AG04450 (cell line): Measurements from ENCODE around the gene NAMPT. TPM values are rescaled to one million over a fixed set of nuclear protein-coding genes. Genes with fewer than 3 reads are reported as not detected.
"Not testable (repeated sequence)": the region's sequence is repeated elsewhere in the genome, so short reads cannot be mapped to it uniquely, and the experiment has no call there.

ENCODE experiments used
- CTCF ChIA-PET: fragments of 300-600, 350-600 bp; formaldehyde crosslinking; extraction: SDS; loops from one replicate; lab custom pipeline; 2022; ENCODE audit warnings: antibody characterized with exemption, inconsistent platforms; lab: Charles Lee
- POLR2A ChIA-PET: fragments of 350-600 bp; formaldehyde crosslinking; extraction: SDS; loops from one replicate; lab custom pipeline; 2021; ENCODE audit warnings: antibody characterized with exemption, inconsistent platforms; lab: Yijun Ruan, JAX
- DNase-seq: peaks from one replicate; pipeline ENCODE4 v3.0.0-alpha.2; 2011; ENCODE audit warnings: low read depth, low spot score
- H3K27ac ChIP-seq: one replicate; pipeline ENCODE4 v1.5.1; 2012; ENCODE audit warnings: low read depth, low read length, control low read depth
- H3K27me3 ChIP-seq: one replicate; pipeline ENCODE4 v1.6.0; 2012; ENCODE audit warnings: low read length; ENCODE audit not compliant: control insufficient read depth, insufficient read depth
- H3K4me3 ChIP-seq: 2 replicates; pipeline ENCODE4 v1.5.1; 2011; ENCODE audit warnings: mild to moderate bottlenecking, low read depth, low read length, control low read depth
- H3K9me3 ChIP-seq: 2 replicates; pipeline ENCODE4 v1.5.1; 2012; ENCODE audit warnings: low read length; ENCODE audit not compliant: control insufficient read depth, insufficient read depth
- CTCF ChIP-seq: IDR thresholded peaks from 2 replicates; pipeline ENCODE4 v1.5.1; 2011; ENCODE audit warnings: low read depth, low read length, control low read depth, inconsistent platforms
- polyA plus RNA-seq: library from polyadenylated mRNA; depleted of rRNA; stranded (reverse); fragments of >200 nt; gene quantifications from 2 replicates; pipeline ENCODE4 v1.2.3, GENCODE V29; 2011

The NAMPT gene
- polyA plus RNA-seq, 1 experiment: 37.4 TPM

GRCh38 chr7:106305732-106306131 is 20.9 kb upstream of the NAMPT start:
- no peak for TF ChIP-seq CTCF
- no peak overlapping the region for H3K27ac ChIP-seq
- DNase-seq: no peak
- ChIA-PET CTCF (no interaction called here), POLR2A (no interaction called here)
- H3K9me3 ChIP-seq: no peaks in the 10 kb centered on the region
- H3K27me3 ChIP-seq: no peaks in the 10 kb centered on the region
- no peak overlapping the region for H3K4me3 ChIP-seq

- H3K4me3 ChIP-seq: no peak overlapping the region
- no peaks in the 10 kb centered on the region for H3K9me3 ChIP-seq
- DNase-seq: no peak
- no peak for TF ChIP-seq CTCF
- H3K27me3 ChIP-seq: no peaks in the 10 kb centered on the region
- ChIA-PET CTCF (no interaction called here), POLR2A (no interaction called here)
- H3K27ac ChIP-seq: no peak overlapping the region
These were observed 19.8 kb upstream of the NAMPT start for GRCh38 chr7:106304568-106304967.

- DNase-seq, POLR2A ChIA-PET, H3K27me3 ChIP-seq, H3K4me3 ChIP-seq, CTCF ChIA-PET, H3K27ac ChIP-seq, H3K9me3 ChIP-seq: not testable (repeated sequence)
These were observed 13.8 kb upstream of the NAMPT start for GRCh38 chr7:106298631-106299030.

GRCh38 chr7:106298155-106298554 is 13.4 kb upstream of the NAMPT start:
- CTCF ChIA-PET, H3K27ac ChIP-seq, H3K27me3 ChIP-seq, H3K4me3 ChIP-seq, H3K9me3 ChIP-seq, DNase-seq, POLR2A ChIA-PET: not testable (repeated sequence)

GRCh38 chr7:106294334-106294733 is 9.6 kb upstream of the NAMPT start:
- DNase-seq: no peak
- ChIA-PET POLR2A (no interaction called here), CTCF (no interaction called here)
- no peak overlapping the region for H3K27ac ChIP-seq
- H3K4me3 ChIP-seq: no peak overlapping the region
- peak; percentile 26 for TF ChIP-seq CTCF
- H3K9me3 ChIP-seq: no peaks in the 10 kb centered on the region
- H3K27me3 ChIP-seq: no peaks in the 10 kb centered on the region

- no peak for TF ChIP-seq CTCF
- ChIA-PET CTCF (no interaction called here), POLR2A (no interaction called here)
- no peak for DNase-seq
- Histone ChIP-seq H3K27ac (no peak overlapping the region), H3K9me3 (no peaks in the 10 kb centered on the region), H3K27me3 (no peaks in the 10 kb centered on the region), H3K4me3 (no peak overlapping the region)
These were observed 6.5 kb upstream of the NAMPT start for GRCh38 chr7:106291247-106291646.
